Type B pancreatic cell (in vitro differentiated cells): ENCODE data around the gene MYBPH. TPM values are rescaled to one million over a fixed set of nuclear protein-coding genes. Genes with fewer than 3 reads are reported as not detected.

Experiments used
- DNase-seq: peaks from one replicate; pipeline ENCODE4 v3.0.0; 2021; ENCODE audit warnings: mixed read lengths; ENCODE audit not compliant: unreplicated experiment; ENCODE audit errors: extremely low spot score
- H3K27ac Mint-ChIP-seq: 2 replicates; pipeline ENCODE4 v1.8.0; 2021; ENCODE audit warnings: mild to moderate bottlenecking, mixed read lengths
- H3K27me3 Mint-ChIP-seq: 2 replicates; pipeline ENCODE4 v1.8.0; 2021; ENCODE audit warnings: mixed read lengths
- H3K36me3 Mint-ChIP-seq: 2 replicates; pipeline ENCODE4 v1.8.0; 2021; ENCODE audit warnings: mixed read lengths
- H3K4me1 Mint-ChIP-seq: one replicate; pipeline ENCODE4 v1.8.0; 2021; ENCODE audit warnings: mixed read lengths; ENCODE audit not compliant: unreplicated experiment
- H3K4me3 Mint-ChIP-seq: 2 replicates; pipeline ENCODE4 v1.8.0; 2021; ENCODE audit warnings: mild to moderate bottlenecking, mixed read lengths
- H3K9me3 Mint-ChIP-seq: 2 replicates; pipeline ENCODE4 v1.8.0; 2021; ENCODE audit warnings: mixed read lengths
- total RNA-seq: library from RNA; stranded (reverse); gene quantifications from 2 replicates; pipeline ENCODE4 v1.2.1, GENCODE V29; 2021; ENCODE audit warnings: low replicate concordance
- TF ChIP-seq, protein P1 (sequence below): fragments of 200-600 bp; sonication (generic); conservative IDR thresholded peaks from 2 replicates; pipeline ENCODE4 v1.5.0; 2021; ENCODE audit warnings: antibody characterized with exemption, mild to moderate bottlenecking

Gene MYBPH
- total RNA-seq, 1 donor from 2014 or later = 1.6 TPM

DNA sequence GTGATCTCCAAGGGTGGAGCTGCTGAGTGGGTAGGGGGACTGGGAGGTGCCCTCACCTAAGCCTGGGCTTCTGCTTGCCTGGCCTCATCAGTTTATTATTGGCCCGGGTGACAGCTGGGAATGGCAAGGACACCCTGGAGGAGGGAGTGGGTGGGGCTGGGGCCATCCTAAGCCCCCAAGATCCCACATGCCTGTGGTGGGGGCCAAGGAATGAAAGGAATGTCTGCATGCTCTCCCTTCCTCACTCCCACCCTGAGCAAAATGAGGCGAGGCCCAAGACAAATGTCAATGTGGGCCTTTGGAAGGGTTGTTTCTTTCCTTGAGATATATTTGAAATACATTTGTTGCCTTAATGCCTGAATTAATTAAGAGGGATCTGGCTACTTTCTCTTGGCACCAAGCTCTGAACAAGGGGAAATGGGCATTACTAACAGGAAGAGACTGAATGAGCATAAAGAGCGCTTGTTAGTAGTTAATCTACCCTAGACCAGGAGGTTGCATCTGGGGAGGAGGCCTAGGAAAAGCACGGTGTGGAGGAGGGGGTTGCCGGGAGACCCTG lies 30.6 kb upstream of the MYBPH start:
- H3K9me3 Mint-ChIP-seq = peaks cover 2% of the 10 kb centered on the region
- H3K36me3 Mint-ChIP-seq = no peaks in the 10 kb centered on the region
- TF ChIP-seq, protein P1, sequence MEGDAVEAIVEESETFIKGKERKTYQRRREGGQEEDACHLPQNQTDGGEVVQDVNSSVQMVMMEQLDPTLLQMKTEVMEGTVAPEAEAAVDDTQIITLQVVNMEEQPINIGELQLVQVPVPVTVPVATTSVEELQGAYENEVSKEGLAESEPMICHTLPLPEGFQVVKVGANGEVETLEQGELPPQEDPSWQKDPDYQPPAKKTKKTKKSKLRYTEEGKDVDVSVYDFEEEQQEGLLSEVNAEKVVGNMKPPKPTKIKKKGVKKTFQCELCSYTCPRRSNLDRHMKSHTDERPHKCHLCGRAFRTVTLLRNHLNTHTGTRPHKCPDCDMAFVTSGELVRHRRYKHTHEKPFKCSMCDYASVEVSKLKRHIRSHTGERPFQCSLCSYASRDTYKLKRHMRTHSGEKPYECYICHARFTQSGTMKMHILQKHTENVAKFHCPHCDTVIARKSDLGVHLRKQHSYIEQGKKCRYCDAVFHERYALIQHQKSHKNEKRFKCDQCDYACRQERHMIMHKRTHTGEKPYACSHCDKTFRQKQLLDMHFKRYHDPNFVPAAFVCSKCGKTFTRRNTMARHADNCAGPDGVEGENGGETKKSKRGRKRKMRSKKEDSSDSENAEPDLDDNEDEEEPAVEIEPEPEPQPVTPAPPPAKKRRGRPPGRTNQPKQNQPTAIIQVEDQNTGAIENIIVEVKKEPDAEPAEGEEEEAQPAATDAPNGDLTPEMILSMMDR = no peak
- DNase-seq = no peak
- peaks cover 15% of the 10 kb centered on the region for H3K27me3 Mint-ChIP-seq
- no peak overlapping the region for H3K27ac Mint-ChIP-seq
- H3K4me3 Mint-ChIP-seq = no peak overlapping the region
- H3K4me1 Mint-ChIP-seq = peaks cover 3% of the 10 kb centered on the region

DNA sequence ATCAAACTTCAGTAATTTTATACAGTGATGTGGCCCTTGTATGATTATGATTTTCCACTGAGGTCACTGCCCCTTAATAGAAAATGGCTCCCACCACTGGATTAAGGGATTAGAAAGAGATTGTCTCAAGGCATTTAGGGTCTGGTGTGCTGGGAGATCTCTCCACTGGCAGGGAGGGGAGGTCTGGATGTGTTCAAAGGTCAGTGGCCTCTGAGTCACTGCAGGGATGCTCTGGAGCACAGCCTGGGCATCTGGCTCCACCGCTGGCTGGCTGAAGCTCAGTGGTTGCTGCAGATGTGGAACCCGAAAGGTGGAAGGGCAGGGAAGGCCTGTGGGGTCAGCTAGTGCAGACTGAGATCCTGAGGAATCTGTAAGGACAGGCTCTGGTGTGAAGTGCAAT lies 29.1 kb upstream of the MYBPH start:
- no peak overlapping the region for H3K27ac Mint-ChIP-seq
- H3K4me3 Mint-ChIP-seq = no peak overlapping the region
- peaks cover 22% of the 10 kb centered on the region for H3K27me3 Mint-ChIP-seq
- TF ChIP-seq, protein P1 = no peak
- DNase-seq = no peak
- H3K9me3 Mint-ChIP-seq = peaks cover 4% of the 10 kb centered on the region
- no peaks in the 10 kb centered on the region for H3K36me3 Mint-ChIP-seq
- H3K4me1 Mint-ChIP-seq = peaks cover 3% of the 10 kb centered on the region

DNA sequence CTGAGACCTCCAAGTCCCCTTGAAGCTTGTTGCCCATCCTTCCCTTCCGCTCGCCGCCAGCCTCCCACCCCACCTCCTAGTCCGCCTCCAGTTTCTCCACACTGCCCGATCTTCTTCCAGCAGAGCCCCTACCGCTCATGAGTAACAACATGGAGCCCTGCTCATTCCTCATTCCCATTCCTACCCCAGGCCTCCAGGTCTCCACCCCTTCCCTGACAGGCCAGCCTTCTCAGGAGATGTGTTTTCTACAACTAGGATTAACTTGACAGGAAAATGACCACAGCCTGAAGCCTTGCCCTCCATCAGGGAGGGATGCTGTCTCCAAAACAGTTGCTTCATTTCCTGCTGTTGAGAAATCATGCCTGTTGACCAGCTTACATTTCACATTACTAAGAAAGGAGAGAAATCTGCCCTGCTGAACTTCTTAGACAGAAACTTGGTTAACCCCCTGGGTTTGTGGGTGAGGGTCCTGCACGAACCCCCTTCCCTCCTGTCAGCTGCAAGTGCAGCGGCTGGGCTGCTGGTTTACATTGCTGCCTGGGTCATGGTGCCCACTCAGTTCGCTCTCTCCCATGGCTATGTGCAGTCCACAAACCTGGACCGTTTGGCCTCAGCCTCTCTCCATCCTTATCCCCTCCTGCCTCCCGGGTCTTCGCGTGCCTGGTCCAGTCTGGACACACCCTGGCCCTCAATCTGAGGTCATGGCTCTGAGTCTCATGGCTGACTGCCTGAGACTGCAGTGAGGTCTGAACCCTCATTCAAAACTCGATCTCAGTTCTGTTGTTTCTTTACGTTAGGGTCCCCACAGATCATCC lies 27.0 kb upstream of the MYBPH start:
- H3K4me3 Mint-ChIP-seq = no peak overlapping the region
- H3K36me3 Mint-ChIP-seq = no peaks in the 10 kb centered on the region
- H3K9me3 Mint-ChIP-seq = peaks cover 4% of the 10 kb centered on the region
- H3K4me1 Mint-ChIP-seq = peaks cover 3% of the 10 kb centered on the region
- no peak overlapping the region for H3K27ac Mint-ChIP-seq
- peaks cover 22% of the 10 kb centered on the region for H3K27me3 Mint-ChIP-seq
- TF ChIP-seq, protein P1 = no peak
- DNase-seq = no peak

DNA sequence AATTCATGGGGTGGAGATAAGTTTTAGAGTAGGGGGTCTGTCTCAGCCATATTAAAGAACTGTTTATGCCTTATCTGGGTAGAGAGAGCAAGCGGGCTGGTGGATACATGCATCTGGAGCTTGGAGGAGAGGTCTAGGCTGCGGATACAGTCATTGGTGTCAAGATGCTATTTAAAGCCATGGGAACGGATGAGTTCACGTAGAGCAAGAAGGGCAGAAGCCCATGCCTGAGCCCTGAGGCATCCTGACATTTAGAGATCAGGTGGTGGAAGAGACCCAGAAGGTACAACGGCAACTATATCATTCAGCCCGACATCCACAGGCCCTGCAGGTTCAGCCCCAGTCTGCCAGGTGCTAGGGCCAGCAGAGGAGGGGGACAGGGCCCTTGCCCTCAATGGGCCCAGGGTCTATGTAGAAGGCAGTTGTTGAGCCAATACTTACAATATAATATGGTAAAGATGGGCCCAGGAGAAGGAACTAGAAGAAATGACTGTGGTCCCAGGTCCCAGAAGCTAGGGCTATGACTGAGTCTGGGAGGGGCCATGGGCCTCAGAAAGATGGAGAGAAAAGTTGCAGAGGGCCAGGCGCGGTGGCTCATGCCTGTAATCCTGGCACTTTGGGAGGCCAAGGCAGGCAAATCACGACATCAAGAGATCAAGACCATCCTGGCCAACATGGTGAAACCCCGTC lies 26.0 kb upstream of the MYBPH start:
- no peak overlapping the region for H3K4me3 Mint-ChIP-seq
- no peak overlapping the region for H3K27ac Mint-ChIP-seq
- peaks cover 4% of the 10 kb centered on the region for H3K9me3 Mint-ChIP-seq
- DNase-seq = no peak
- TF ChIP-seq, protein P1 = no peak
- peaks cover 26% of the 10 kb centered on the region for H3K27me3 Mint-ChIP-seq
- no peaks in the 10 kb centered on the region for H3K36me3 Mint-ChIP-seq
- H3K4me1 Mint-ChIP-seq = peaks cover 3% of the 10 kb centered on the region

DNA sequence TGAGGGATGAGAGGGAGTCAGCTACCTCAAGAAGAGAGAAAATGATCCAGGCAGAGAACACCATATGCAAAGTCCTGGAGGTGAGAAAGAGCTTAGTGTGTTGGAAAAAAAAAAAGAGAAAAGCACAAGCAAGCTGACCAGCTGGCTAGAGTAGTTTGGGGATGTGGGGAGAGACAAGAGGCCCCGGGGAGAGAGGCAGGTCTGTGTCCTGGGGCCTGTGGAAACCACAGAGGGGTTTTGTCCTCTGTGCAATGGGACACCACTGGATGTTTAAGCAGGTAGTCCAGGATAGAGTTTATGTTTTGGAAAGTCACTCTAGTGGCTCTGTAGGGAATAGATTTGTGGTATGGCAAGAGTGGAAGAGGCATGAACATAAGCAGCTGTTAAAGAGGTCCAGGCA lies 25.3 kb upstream of the MYBPH start:
- H3K9me3 Mint-ChIP-seq = peaks cover 4% of the 10 kb centered on the region
- H3K27ac Mint-ChIP-seq = no peak overlapping the region
- TF ChIP-seq, protein P1 = no peak
- no peak for DNase-seq
- H3K36me3 Mint-ChIP-seq = no peaks in the 10 kb centered on the region
- H3K4me3 Mint-ChIP-seq = no peak overlapping the region
- peaks cover 3% of the 10 kb centered on the region for H3K4me1 Mint-ChIP-seq
- H3K27me3 Mint-ChIP-seq = peaks cover 26% of the 10 kb centered on the region
